Adipose tissue (tissue), 3 donors: ENCODE data around the gene DNAJA4. TPM values are rescaled to one million over a fixed set of nuclear protein-coding genes. Genes with fewer than 3 reads are reported as not detected.

Source experiments
- H3K27ac ChIP-seq: one replicate; pipeline ENCODE4 v1.5.1; 2013; ENCODE audit warnings: low read depth, low read length
- WGBS, 3 donors: extraction: QIAGEN DNeasy Blood & Tissue Kit; methylation state at CpG; one replicate each; pipeline ENCODE4 v1.1.7; 2013; 5-methylcytosine and 5-hydroxymethylcytosine counted together
- polyA plus RNA-seq, 3 donors: library from polyadenylated mRNA; stranded (reverse); fragments of 200-250 nt; gene quantifications; one replicate each; pipeline ENCODE4 v1.2.3, GENCODE V29; 2013
- donor health status: healthy with polysubstance abuse.
- donor health status: Bipolar disorder and iron deficiency.
- donor health status: healthy.

DNAJA4 gene
- polyA plus RNA-seq = 10 to 100 TPM in 1 of 3 donors, 1 to 10 TPM in 2; 8.6 to 38.5 (median 9.4) TPM

- no peak within 1 kb of the TSS for H3K27ac ChIP-seq
- WGBS, 3 donors = 4 to 5% (median 4%) methylated on average over 82 to 107 of the region's 107 CpGs
Observed at GRCh38 chr15:78264304-78265136, at the start of gene DNAJA4. DNAJA4 (plus strand) TSS chr15:78264562; CDS start chr15:78264764, 202 bp downstream.

DNA sequence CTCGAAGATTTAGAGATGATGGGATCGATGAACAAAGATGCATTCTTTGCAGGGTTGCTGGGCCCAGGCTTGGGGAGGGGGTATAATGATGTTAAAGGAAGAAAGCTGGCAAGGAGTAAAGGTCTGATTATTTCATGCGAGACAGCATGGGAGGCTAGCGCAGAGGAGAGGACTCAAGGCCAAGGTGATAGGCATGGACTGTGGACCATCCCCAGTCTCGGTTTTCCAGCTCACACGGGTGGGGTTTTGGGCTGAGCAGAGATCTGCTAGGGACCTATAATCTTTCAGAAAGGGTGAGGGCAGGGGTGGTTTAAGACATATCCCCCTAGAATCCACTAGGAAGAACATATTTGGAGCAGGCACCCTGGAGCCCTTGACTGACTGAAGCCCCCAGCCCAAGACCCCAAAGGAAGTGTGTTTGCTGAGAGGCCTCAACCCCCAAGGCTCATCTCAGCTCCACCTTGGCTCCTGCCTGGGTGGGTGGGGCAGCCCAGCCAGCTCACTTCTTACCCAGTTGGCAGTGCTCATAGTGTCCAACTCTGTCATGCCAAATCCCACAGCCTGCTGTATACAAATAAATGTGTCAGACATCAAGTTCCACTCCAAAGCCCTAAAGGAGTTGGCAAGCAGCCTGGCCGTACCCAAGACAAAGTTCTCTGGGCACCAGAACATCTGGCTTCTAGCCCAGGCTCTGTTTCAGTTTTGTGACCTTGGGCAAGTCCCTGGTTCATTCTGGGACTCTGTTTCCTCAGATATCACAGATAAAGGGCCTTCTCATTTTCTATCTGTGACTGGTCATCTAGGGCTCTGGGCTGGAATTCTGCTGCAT is 47.9 kb upstream of the DNAJA4 start:
- WGBS, 3 donors = 45 to 82% (median 79%) methylated on average over 7 of the region's 7 CpGs
- H3K27ac ChIP-seq = no peak overlapping the region

DNA sequence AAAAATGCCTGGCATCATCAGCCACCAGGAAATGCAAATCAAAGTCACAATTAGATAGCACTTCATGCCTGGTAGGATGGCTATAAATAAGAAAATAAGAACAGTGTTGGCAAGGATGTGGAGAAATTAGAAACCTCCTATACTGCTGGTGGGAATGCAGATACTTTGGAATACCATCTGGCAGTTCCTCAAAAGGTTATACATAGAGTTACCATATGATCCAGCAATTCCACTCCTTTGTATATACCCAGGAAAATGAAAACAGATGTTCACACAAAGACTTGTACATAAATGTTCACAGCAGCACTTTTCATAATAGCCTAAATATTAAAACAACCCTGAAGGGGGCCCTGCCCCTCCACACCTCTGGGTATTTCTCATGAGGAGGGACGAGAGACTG is 43.6 kb upstream of the DNAJA4 start:
- no peak overlapping the region for H3K27ac ChIP-seq
- 72 to 88% (median 82%) methylated on average over 1 of the region's 1 CpG for WGBS, 3 donors

- H3K27ac ChIP-seq = no peak overlapping the region
- WGBS, 3 donors = 94 to 99% (median 97%) methylated on average over 5 of the region's 5 CpGs
Observed at GRCh38 chr15:78222745-78223395, 41.5 kb upstream of the DNAJA4 start.

DNA sequence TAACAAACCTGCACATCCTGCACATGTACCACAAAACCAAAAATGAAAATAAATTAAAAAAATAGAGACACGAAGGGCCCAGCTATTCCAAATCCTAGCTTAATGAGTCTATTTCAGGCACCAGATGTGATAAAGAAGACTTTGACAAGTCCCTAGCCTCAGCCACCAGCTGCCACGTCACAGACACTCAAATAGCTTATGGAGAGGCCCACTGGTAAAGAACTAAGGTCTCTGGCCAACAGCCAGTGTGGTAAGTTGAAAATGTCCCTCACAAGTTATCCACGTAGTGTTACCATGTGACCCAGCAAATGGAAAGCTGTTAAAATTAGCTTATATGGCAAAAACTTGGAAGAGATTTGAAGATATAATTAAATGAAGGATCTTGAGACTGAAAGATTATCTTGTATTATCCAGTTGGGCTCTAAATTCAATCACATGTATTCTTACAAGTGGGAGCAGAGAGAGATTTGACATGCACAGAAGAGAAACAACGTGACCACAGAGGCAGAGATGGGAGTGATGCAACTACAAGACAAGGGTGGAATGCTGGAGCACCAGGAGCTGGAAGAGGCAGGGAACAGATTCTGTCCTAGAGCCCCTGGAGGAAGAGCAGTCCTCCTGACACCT is 40.9 kb upstream of the DNAJA4 start:
- no peak overlapping the region for H3K27ac ChIP-seq
- WGBS, 3 donors = 67 to 78% (median 68%) methylated on average over 4 of the region's 4 CpGs

DNA sequence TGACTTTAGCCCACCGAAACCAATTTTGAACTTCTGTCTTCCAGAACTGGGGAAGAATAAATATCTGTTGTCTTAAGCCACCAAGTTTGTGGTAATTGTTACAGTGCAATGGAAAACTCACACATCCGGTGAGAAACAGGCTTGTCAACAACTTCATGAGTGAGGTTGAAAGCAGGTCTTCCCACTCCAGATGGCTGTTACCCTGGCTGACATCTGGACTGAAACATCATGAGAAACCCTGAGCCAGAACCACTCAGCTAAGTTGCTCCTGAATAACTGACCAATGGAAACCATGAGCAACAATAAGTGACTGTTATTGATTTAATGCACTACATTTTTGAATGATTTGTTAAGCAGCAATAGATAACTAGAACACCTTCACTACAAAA is 40.3 kb upstream of the DNAJA4 start:
- H3K27ac ChIP-seq = no peak overlapping the region
- 88 to 92% (median 90%) methylated on average over 2 of the region's 2 CpGs for WGBS, 3 donors

DNA sequence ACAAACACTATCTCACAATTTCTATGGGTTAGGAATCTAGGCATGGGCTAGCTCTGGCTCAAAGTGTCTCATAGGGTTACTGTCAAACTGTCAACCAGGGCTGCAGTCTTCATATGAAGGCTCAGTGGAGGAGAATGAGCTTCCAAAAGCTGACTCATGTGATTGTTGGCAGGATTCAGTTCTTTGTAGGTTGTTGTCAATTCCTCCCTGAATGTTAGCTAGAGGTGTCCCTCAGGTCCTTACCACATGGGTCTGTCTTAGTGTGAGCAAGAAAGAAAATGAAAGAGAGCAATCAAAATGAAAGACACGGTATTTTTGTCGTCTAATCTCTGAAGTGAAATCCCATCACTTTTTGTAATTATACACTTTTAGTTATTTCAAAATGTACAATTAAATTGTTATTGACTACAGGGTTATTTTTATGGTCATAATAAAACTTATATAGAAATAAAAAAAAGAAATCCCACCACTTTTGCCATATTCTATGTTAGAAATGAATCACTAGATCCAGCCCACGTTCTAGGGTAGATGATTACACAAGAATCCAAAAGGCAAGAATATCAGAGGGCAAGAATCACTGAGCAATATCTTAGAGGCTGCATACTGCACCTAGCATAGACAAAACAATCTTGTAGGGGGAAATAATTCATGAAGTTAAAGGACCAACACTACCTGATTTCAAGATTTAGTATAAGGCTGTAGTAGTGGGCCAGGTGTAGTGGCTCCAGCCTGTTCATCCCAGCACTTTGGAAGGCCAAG is 38.4 kb upstream of the DNAJA4 start:
- 91 to 95% (median 92%) methylated on average over 3 of the region's 3 CpGs for WGBS, 3 donors
- H3K27ac ChIP-seq = no peak overlapping the region

- 84 to 95% (median 89%) methylated on average over 8 of the region's 8 CpGs for WGBS, 3 donors
- H3K27ac ChIP-seq = no peak overlapping the region
Observed at GRCh38 chr15:78228356-78228996, 35.9 kb upstream of the DNAJA4 start.

DNA sequence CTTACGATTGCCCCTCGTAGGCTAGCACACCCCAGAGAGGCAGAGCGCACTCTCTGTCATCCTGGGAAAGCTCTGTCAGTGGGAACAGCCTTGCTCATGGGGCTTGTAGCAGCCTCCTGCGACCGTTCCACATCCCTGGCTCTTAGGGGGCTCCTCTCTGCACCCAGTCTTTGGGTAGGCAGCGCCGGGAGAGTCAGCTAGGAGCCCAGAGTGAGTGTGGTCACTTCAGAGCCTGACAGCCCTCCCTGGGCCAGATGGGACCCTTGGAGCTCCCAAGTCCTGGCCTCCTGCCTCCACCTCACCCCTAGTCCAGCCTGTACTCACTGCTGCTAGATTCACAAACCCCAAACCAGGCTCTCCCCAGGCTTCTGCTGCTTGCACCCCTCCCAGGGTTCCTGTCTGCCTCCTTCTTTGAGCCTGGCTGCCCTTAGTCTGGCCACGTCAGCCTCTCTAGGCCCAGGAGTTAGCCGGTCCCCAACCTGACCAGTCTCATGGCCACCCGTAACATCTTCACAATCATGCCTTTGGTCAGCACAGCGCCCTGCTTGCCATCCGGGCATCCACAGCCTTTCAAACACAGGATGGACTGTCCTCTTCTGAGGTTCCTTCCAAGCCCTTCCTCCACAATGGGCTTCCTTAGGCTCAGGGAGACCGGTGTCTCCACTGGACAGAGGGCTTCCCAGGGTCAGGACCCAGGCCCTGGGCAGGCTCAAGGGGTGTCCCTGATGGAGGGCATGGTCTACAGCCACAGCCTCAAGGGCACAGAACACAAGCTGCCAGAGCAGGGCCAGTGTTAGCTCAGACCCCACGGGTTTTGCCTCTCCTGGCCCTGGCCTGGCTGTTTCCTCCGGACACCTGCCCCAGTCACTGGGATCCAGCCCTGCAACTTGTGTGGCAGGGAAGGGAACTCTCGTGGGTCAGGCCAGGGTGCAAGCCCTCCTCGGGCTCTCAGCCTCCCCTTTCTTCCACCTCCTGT is 34.6 kb upstream of the DNAJA4 start:
- H3K27ac ChIP-seq = no peak overlapping the region
- 84 to 92% (median 86%) methylated on average over 16 to 17 of the region's 17 CpGs for WGBS, 3 donors

- 78 to 82% (median 80%) methylated on average over 5 of the region's 5 CpGs for WGBS, 3 donors
- H3K27ac ChIP-seq = no peak overlapping the region
Observed at GRCh38 chr15:78232951-78233350, 31.4 kb upstream of the DNAJA4 start.

DNA sequence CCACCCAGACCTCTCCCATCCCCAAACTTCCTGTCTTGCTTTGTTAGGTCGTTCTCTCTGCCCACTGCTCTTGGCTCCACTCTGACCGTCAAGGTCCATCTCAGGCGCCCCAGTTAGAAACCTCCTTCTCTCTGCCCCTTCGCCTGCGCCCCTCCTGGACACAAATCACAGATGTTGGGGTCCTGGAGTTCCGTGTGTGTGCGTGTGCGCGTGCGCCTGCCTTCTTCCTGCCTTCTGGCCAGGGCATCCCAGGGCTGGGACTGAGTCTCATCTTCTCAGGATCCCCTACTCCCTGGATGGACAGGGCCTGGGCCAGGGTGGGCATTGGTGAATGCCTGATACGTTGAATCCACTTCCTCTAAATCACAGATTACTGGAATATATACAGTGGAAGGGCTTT is 30.9 kb upstream of the DNAJA4 start:
- H3K27ac ChIP-seq = no peak overlapping the region
- WGBS, 3 donors = 71 to 75% (median 73%) methylated on average over 11 of the region's 11 CpGs

- H3K27ac ChIP-seq = no peak within 1 kb of the TSS
- 70 to 79% (median 70%) methylated on average over 6 of the region's 6 CpGs for WGBS, 3 donors
Observed at GRCh38 chr15:78234515-78235040, 29.8 kb upstream of the DNAJA4 start, which contains the start of gene ACSBG1. ACSBG1 (minus strand) TSS chr15:78234565; CDS start chr15:78234501, 64 bp downstream.

- 85 to 98% (median 87%) methylated on average over 6 of the region's 6 CpGs for WGBS, 3 donors
Observed at GRCh38 chr15:78236491-78236890, 27.9 kb upstream of the DNAJA4 start.

GRCh38 chr15:78237146-78237545 is 27.2 kb upstream of the DNAJA4 start:
- WGBS, 3 donors = 76 to 86% (median 84%) methylated on average over 6 of the region's 6 CpGs
- no peak overlapping the region for H3K27ac ChIP-seq

More at GRCh38 chr15:78236491-78236890, 27.9 kb upstream of the DNAJA4 start:
- no peak overlapping the region for H3K27ac ChIP-seq

GRCh38 chr15:78239811-78240210 is 24.6 kb upstream of the DNAJA4 start:
- H3K27ac ChIP-seq = no peak overlapping the region
- WGBS, 3 donors = 80 to 93% (median 90%) methylated on average over 5 of the region's 5 CpGs

- 7 to 14% (median 12%) methylated on average over 12 of the region's 12 CpGs for WGBS, 3 donors
- H3K27ac ChIP-seq = no peak overlapping the region
Observed at GRCh38 chr15:78241017-78241416, 23.3 kb upstream of the DNAJA4 start.
